Activated T-cell treated with anti-CD3 and anti-CD28 coated beads, Interleukin-2, amount 50 U/mL, for 1 hour (primary cell): ENCODE data around the gene KIF1B.
"Not testable (repeated sequence)": the region's sequence is repeated elsewhere in the genome, so short reads cannot be mapped to it uniquely, and the experiment has no call there.

Experiments
- DNase-seq: peaks from one replicate; pipeline ENCODE4 v3.0.0-alpha.2; 2020

Gene KIF1B

DNA sequence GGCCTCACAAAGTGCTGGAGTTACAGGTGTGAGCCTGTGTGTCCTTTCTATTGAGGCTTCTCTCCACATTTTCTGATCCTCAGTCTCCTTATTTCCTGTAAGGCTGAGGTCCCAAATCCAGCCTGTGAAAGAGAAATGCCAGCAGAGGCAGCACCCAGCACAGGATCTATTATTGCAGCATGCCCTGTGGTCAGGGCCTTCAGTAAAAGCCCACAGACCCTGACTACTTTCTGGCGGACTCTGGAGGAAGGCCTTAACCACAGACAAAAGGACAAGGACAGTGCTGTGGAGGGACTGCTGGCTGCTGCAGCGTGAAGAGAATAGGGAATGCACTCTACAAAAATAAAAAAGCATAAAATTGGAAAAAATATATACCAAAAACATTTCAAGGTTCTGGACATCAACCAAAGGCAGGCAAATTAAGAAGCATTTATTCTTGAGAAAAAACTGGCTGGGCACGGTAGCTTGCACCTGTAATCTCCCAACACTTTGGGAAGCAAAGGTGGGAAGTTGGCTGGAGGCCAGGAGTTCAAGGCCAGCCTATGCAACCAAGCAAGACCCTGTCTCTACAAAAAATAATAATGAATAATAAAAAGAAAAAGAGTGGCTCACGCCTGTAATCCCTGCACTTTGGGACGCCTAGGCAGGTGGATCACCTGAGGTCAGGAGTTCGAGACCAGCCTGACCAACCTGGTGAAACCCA is 179.1 kb downstream of the KIF1B start:
- no peak for DNase-seq

GRCh38 chr1:10396870-10397269 is 186.5 kb downstream of the KIF1B start:
- no peak for DNase-seq

DNA sequence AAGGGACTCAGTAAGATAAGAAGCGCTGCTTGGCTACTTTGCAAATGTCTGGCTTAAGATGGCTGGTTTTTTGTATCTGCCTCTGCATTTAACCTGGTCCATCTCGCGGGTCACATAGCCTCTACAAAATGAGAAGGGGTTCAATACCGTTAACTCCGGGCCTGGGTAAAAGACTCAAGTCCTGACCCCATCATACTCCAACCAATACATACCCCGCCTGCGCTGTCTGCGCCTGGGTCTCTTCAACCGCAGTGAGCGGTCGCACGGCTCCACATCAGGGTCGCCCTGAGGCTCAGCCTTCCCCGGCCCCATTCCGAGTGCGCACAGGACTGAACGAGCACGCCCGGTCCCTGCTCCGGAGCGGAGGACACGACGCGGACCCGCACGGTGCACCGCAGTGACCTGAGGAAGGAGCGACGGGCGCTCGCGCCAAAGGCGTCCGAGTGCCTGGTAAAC is 187.9 kb downstream of the KIF1B start:
- DNase-seq, result no peak

GRCh38 chr1:10398734-10399443 is 188.5 kb downstream of the KIF1B start, which contains the start of gene PGD:
TSS of gene PGD (plus strand) at chr1:10399064. CDS start at chr1:10399118, 54 bp downstream.
- peak; percentile 96 for DNase-seq

GRCh38 chr1:10399444-10399941 is 189.1 kb downstream of the KIF1B start:
- no peak for DNase-seq

- DNase-seq, result no peak
These were observed 189.6 kb downstream of the KIF1B start for GRCh38 chr1:10400013-10400412.

- no peak for DNase-seq
These were observed 190.9 kb downstream of the KIF1B start for GRCh38 chr1:10401281-10401680.

DNA sequence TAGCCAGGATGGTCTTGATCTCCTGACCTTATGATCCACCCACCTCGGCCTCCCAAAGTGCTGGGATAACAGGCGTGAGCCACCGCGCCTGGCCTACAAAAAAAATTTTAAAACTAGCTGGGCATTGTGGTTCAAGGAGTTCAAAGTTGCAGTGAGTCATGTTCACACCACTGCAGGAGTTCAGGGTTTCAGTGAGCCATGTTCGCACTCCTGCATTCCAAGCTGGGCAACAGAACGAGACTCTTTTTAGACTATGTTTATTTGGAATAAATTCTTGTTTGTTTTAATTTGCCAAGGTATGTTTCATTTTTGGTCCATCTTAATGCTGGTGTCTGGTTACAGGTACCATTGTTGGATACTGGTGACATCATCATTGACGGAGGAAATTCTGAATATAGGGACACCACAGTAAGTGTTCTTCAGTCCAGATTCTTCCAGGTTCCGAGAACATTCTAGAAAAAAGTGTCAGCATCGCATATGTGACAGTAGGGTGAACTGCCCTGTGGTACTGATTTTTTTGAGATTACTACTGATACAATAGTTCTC is 192.4 kb downstream of the KIF1B start:
- DNase-seq, result no peak

DNA sequence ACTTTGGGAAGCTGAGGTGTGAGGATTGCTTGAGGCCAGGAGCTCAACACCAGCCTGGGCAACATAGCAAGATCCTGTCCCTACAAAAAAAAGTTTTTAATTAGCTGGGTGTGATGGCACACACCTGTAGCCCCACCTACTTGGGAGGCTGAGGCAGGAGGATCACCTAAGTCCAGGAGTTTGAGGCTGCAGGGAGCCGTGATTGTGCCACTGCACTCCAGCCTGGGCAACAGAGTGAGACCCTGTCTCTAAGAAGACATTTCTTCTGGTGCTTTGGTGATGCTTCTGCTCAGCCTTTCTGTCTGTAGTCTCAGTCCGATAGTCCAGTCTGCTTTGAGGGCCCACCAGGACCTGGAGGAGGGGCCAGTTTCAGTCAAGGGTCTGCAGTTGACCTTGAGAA is 196.8 kb downstream of the KIF1B start:
- no peak for DNase-seq

GRCh38 chr1:10415211-10415930 is 205.0 kb downstream of the KIF1B start:
- no peak for DNase-seq

DNA sequence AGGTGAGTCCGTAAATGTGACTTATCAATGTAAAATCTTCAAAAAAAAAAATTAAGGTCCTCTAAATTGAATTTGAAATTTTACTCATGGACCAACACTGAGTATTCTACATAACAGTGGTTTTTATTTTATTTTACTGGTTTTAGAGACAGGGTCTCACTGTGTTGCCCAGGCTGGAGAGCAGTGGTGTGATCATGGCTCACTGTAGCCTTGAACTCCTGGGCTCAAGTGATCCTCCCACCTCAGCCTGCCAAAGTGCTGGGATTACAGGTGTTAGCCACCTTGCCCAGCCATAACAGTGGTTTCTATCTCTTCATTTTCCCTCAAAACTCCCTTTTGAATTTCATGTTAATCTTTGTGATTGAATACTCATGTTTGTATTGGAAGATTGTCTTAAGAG is 205.6 kb downstream of the KIF1B start:
- not testable (repeated sequence) for DNase-seq

DNA sequence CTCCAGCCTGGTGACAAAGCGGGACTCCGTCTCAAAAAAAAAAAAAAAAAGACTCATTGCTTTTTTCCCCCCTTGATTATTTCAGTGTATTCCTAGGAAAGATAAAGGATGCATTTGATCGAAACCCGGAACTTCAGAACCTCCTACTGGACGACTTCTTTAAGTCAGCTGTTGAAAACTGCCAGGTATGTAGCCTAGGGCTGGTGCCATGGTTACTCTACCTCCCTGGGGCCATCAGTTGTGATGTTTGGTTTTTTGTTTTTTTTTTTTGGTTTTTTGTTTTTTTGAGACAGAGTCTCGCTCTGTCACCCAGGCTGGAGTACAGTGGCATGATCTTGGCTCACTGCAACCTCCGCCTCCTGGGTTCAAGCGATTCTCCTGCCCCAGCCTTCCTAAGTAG is 208.4 kb downstream of the KIF1B start:
- DNase-seq, result not testable (repeated sequence)

- no peak for DNase-seq
These were observed 209.0 kb downstream of the KIF1B start for GRCh38 chr1:10419351-10419750.

DNA sequence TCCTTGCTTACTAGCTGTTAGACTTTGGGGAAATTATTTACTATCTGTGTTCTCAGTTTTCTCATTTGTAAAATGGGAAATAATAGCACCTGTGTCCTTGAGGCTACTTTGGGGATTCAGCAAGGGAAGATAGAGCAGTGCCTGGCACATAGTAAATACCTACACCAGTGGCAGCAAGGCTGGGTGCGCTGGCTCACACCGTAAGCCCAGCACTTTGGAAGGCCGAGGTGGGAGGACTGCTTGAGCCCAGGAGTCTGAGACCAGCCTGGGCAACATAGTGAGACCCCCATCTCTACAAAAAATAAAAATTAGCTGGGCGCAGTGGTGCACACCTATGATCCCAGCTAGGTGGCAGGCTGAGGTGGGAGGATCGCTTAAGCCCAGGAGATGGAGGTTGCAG is 211.3 kb downstream of the KIF1B start:
- DNase-seq, result no peak

- no peak for DNase-seq
These were observed 213.7 kb downstream of the KIF1B start for GRCh38 chr1:10424034-10424433.

DNA sequence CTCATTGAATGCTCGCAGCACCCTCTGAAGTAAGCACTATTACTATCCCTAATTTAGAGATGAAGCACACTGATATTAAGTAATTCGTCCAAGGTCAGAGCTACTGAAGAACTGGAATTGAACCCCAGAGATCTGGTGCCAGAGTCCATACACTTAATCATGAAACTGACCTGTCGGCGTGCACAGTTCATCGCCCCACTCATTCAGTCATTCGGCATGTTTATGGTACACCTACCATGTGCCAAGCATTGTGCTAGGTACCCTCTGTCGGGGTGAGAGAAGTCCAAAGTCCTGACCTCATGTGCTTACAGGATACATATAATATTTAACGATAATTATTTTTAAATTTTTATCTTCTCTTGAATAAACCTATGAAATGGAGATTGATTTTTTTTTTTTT is 214.3 kb downstream of the KIF1B start:
- DNase-seq, result no peak

DNA sequence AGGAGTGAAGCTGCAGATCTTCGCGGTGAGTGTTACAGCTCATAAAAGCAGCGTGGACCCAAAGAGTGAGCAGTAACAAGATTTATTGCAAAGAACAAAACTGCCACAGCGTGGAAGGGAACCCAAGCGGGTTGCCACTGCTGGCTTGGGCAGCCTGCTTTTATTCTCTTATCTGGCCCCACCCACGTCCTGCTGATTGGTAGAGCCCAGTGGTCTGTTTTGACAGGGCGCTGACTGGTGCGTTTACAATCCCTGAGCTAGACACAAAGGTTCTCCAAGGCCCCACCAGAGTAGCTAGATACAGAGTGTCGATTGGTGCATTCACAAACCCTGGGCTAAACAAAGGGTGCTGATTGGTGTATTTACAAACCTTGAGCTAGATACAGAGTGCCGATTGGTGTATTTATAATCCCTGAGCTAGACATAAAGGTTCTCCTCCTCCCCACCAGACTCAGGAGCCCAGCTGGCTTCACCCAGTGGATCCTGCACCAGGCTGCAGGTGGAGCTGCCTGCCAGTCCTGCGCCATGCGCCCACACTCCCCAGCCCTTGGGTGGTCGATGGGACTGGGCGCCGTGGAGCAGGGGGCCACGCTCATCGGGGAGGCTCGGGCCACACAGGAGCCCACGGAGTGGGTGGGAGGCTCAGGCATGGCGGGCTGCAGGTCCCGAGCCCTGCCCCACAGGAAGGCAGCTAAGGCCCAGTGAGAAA is 215.6 kb downstream of the KIF1B start:
- not testable (repeated sequence) for DNase-seq

- not testable (repeated sequence) for DNase-seq
These were observed 216.1 kb downstream of the KIF1B start for GRCh38 chr1:10426535-10426848.

DNA sequence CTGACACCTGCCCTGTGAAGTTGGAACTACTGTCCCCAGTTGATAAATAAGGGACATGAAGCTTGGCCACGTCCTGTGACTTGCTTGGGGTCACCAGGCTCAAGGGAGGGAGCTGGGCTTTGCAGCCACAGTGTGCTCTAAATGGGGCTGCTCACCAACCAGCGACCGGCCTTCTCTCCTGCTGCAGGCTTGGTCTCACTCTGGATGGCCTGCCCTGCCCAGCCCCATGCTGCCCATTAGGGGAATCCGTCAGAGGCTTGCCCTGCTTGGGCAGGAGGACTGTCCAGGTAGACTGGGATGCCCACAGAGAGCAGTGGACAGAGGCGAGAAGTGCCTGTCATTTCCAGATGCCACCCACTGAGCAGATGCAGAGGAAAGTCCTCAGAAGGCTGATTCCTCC is 218.6 kb downstream of the KIF1B start:
- DNase-seq, result no peak

DNA sequence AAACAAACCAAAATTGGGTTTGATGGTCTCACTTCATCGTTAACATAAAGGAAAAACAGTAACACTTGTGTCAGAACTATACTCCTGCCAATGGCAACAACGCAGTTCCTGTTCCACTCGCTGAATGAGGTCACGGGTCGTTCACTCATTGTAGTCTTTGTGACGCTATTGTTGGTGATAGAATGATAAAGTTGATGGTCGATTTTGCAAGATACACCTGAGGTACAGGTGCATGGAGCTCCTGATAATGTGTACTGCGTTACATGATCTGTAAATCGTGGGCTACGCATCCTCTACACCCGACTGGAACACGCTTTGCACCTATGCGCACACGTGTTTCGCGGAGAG is 219.5 kb downstream of the KIF1B start:
- no peak for DNase-seq

- DNase-seq, result peak; percentile 94
These were observed 220.1 kb downstream of the KIF1B start, which contains the start of gene CENPS for GRCh38 chr1:10430216-10431069. TSS of gene CENPS (plus strand) at chr1:10430433. CDS start at chr1:10430518, 85 bp downstream.
